ENCODE measurements around the gene CPNE1.

The CPNE1 gene

GRCh38 chr20:35620818-35621559, 43.7 kb downstream of the CPNE1 start:
- no peak for DNase-seq (ENCODE audit: low spot score)

GRCh38 chr20:35619196-35620095, 45.3 kb downstream of the CPNE1 start:
- DNase-seq (ENCODE audit: low spot score) = peak; percentile 87

- DNase-seq (ENCODE audit: low spot score) = peak; percentile 44
Observed at GRCh38 chr20:35618263-35619131, 46.2 kb downstream of the CPNE1 start.

GRCh38 chr20:35617397-35618262, 47.1 kb downstream of the CPNE1 start:
- peak; percentile 61 for DNase-seq (ENCODE audit: low spot score)

- DNase-seq (ENCODE audit: low spot score) = peak; percentile 88
Observed at GRCh38 chr20:35616465-35617396, 48.0 kb downstream of the CPNE1 start.

GRCh38 chr20:35615667-35616464, 48.8 kb downstream of the CPNE1 start, which contains the start of gene SPAG4:
SPAG4 (plus strand) TSS chr20:35615829; CDS start chr20:35616004, 175 bp downstream.
- peak; percentile 100 for DNase-seq (ENCODE audit: low spot score)

GRCh38 chr20:35611482-35611881, 53.2 kb downstream of the CPNE1 start:
- no peak for DNase-seq (ENCODE audit: low spot score)

GRCh38 chr20:35610833-35611427, 53.8 kb downstream of the CPNE1 start:
- DNase-seq (ENCODE audit: low spot score) = no peak

- DNase-seq (ENCODE audit: low spot score) = no peak
Observed at GRCh38 chr20:35607003-35607735, 57.5 kb downstream of the CPNE1 start.

GRCh38 chr20:35606127-35606526, 58.6 kb downstream of the CPNE1 start:
- DNase-seq (ENCODE audit: low spot score) = no peak

- DNase-seq (ENCODE audit: low spot score) = no peak
Observed at GRCh38 chr20:35604449-35604747, 60.3 kb downstream of the CPNE1 start.

- no peak for DNase-seq (ENCODE audit: low spot score)
Observed at GRCh38 chr20:35603695-35604448, 60.8 kb downstream of the CPNE1 start.

GRCh38 chr20:35602851-35603495, 61.7 kb downstream of the CPNE1 start:
- DNase-seq (ENCODE audit: low spot score) = no peak

- no peak for DNase-seq (ENCODE audit: low spot score)
Observed at GRCh38 chr20:35601990-35602389, 62.7 kb downstream of the CPNE1 start.

- DNase-seq (ENCODE audit: low spot score) = peak; percentile 82
Observed at GRCh38 chr20:35600993-35601973, 63.4 kb downstream of the CPNE1 start.

All from GM03348 (cell line).